Activated CD8-positive, alpha-beta T cell treated with anti-CD3 and anti-CD28 coated beads for 36 hours (primary cell): ENCODE results near the gene SPECC1L. TPM values are rescaled to one million over a fixed set of nuclear protein-coding genes. Genes with fewer than 3 reads are reported as not detected.

ENCODE experiments used
- ATAC-seq: fragments of 200-7000 bp; cut with Tn5 transposase; one replicate; pipeline ENCODE4 v1.10.0; 2021; ENCODE audit warnings: mild to moderate bottlenecking, moderate library complexity
- CTCF ChIA-PET: fragments of 350-600 bp; sonication (Branson Sonifier 250); formaldehyde crosslinking; loops from one replicate; lab custom pipeline; 2021; ENCODE audit warnings: antibody characterized with exemption; lab: Charles Lee
- POLR2A ChIA-PET: fragments of 350-600 bp; sonication (Branson Sonifier 250); formaldehyde crosslinking; loops from one replicate; lab custom pipeline; 2021; ENCODE audit warnings: antibody characterized with exemption; lab: Charles Lee
- DNase-seq: peaks from one replicate; pipeline ENCODE4 v3.0.0-alpha.2; 2020
- H3K27ac Mint-ChIP-seq: one replicate; pipeline ENCODE4 v1.8.0; 2021; ENCODE audit warnings: mild to moderate bottlenecking, mixed read lengths
- H3K27me3 Mint-ChIP-seq: one replicate; pipeline ENCODE4 v1.8.0; 2021; ENCODE audit warnings: mixed read lengths
- H3K36me3 Mint-ChIP-seq: one replicate; pipeline ENCODE4 v1.8.0; 2021; ENCODE audit warnings: low read depth, mixed read lengths
- H3K4me1 Mint-ChIP-seq: one replicate; pipeline ENCODE4 v1.8.0; 2021; ENCODE audit warnings: low read depth, mixed read lengths
- H3K4me3 Mint-ChIP-seq: one replicate; pipeline ENCODE4 v1.8.0; 2021; ENCODE audit warnings: mild to moderate bottlenecking, moderate library complexity, mixed read lengths
- H3K9me3 Mint-ChIP-seq: one replicate; pipeline ENCODE4 v1.8.0; 2021; ENCODE audit warnings: mixed read lengths
- intact Hi-C: fragments of 100-400 bp; cut with micrococcal nuclease; formaldehyde crosslinking; loops from one replicate; pipeline ENCODE4 v1.10.0; 2022
- total RNA-seq, 2 experiments: library from RNA; stranded (reverse); gene quantifications; one replicate each; pipeline ENCODE4 v1.2.3, GENCODE V29; 2021
- TF ChIP-seq, protein P1 (sequence below): fragments of 200-600 bp; IDR thresholded peaks from one replicate; pipeline ENCODE4 v1.8.0; 2022; ENCODE audit warnings: antibody characterized with exemption, mild to moderate bottlenecking

SPECC1L gene
- total RNA-seq, 2 experiments from 2014 or later: 38.9 to 39.0 TPM

GRCh38 chr22:24390156-24390555, 119.5 kb downstream of the SPECC1L start:
- intact Hi-C loops: no loop called here
- Mint-ChIP-seq H3K4me3 (no peak overlapping the region), H3K9me3 (no peaks in the 10 kb centered on the region), H3K4me1 (peaks cover 14% of the 10 kb centered on the region), H3K36me3 (peaks cover 7% of the 10 kb centered on the region), H3K27me3 (no peaks in the 10 kb centered on the region), H3K27ac (no peak overlapping the region)
- ChIA-PET POLR2A (no interaction called here), CTCF (no interaction called here)
- no peak for DNase-seq
- no peak for ATAC-seq
- TF ChIP-seq, protein P1, sequence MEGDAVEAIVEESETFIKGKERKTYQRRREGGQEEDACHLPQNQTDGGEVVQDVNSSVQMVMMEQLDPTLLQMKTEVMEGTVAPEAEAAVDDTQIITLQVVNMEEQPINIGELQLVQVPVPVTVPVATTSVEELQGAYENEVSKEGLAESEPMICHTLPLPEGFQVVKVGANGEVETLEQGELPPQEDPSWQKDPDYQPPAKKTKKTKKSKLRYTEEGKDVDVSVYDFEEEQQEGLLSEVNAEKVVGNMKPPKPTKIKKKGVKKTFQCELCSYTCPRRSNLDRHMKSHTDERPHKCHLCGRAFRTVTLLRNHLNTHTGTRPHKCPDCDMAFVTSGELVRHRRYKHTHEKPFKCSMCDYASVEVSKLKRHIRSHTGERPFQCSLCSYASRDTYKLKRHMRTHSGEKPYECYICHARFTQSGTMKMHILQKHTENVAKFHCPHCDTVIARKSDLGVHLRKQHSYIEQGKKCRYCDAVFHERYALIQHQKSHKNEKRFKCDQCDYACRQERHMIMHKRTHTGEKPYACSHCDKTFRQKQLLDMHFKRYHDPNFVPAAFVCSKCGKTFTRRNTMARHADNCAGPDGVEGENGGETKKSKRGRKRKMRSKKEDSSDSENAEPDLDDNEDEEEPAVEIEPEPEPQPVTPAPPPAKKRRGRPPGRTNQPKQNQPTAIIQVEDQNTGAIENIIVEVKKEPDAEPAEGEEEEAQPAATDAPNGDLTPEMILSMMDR: no peak

- ChIA-PET POLR2A (no interaction called here), CTCF (no interaction called here)
- Mint-ChIP-seq H3K9me3 (no peaks in the 10 kb centered on the region), H3K27me3 (no peaks in the 10 kb centered on the region), H3K36me3 (peaks cover 8% of the 10 kb centered on the region), H3K27ac (no peak overlapping the region), H3K4me1 (peaks cover 14% of the 10 kb centered on the region), H3K4me3 (no peak overlapping the region)
- ATAC-seq (no peak), DNase-seq (no peak)
- intact Hi-C loops: no loop called here
- TF ChIP-seq, protein P1: no peak
Measured at GRCh38 chr22:24390576-24390975, 119.9 kb downstream of the SPECC1L start.

DNA sequence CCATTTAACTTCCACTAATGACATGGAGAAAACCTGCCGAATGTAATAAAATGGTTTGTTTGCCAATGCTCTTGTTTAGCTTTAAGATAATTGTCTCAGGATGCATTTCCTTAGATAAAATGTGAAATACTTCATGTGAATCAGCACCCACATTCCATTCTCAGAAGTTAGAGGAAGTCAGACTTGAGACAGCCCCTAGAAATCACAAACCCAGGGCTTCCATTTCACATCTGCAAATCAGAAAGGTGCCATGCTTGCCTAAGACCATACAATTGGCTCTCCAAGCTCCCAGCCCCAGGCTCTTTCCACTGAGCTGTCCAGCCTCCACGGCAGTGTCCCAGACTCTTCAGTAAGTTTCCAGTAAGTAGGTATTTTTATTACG, 121.2 kb downstream of the SPECC1L start:
- TF ChIP-seq, protein P1: no peak
- DNase-seq (no peak), ATAC-seq (no peak)
- CTCF ChIA-PET: interaction anchor here (0.7 to 1.3 kb wide), 2 partner anchors 11 to 161 kb away, joined by 3 to 5 read pairs; no protein-coding TSS in a partner anchor
- Mint-ChIP-seq H3K4me3 (no peak overlapping the region), H3K27ac (peak overlapping the region; percentile 60), H3K9me3 (no peaks in the 10 kb centered on the region), H3K36me3 (peaks cover 12% of the 10 kb centered on the region), H3K4me1 (peaks cover 14% of the 10 kb centered on the region), H3K27me3 (no peaks in the 10 kb centered on the region)
- POLR2A ChIA-PET: interaction anchor here (0.5 kb wide), 1 partner anchor 169 kb away, joined by 4 read pairs; no protein-coding TSS in a partner anchor
- intact Hi-C loops: no loop called here

DNA sequence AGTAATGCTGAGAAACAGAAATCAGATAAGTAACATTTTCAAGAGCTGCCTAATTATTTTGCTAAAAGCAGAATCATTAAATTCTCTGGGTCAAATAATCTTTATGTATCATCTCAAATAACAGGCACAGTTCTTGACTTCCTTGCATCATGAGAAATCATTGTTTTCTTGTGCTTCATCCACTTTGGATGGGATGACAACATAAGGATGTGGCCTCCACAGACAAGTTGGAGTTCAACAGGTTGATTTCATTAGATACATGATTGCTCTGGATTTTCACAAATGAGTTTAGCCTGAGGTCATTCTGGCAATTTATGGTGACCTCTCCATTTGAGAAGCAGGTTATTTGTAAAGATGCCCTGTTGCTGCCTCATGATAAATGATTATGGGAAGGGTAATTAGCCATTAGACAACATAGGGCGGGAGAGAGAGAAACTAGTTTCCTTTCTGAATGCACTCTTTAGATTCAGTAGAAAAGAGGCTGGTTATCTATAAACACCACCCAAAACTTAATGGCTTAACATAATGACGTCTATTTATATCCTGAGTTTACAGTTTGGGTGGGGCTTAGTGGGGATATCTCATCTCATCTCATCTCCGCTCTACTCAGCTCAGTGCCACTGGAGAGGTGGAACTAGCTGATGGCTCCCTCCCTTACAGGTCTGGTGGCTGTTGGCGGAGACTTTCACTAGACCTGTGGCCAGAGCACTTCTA, 121.7 kb downstream of the SPECC1L start:
- Mint-ChIP-seq H3K27me3 (no peaks in the 10 kb centered on the region), H3K27ac (no peak overlapping the region), H3K4me1 (peaks cover 14% of the 10 kb centered on the region), H3K4me3 (no peak overlapping the region), H3K9me3 (no peaks in the 10 kb centered on the region), H3K36me3 (peaks cover 8% of the 10 kb centered on the region)
- ChIA-PET POLR2A (interaction anchor here (1.5 kb wide), 1 partner anchor 10 kb away, joined by 3 read pairs; no protein-coding TSS in a partner anchor), CTCF (interaction anchor here (0.7 to 1.3 kb wide), 2 partner anchors 11 to 161 kb away, joined by 3 to 5 read pairs; no protein-coding TSS in a partner anchor)
- DNase-seq (no peak), ATAC-seq (no peak)
- intact Hi-C loops: no loop called here
- TF ChIP-seq, protein P1: no peak

GRCh38 chr22:24393012-24393559, 122.5 kb downstream of the SPECC1L start:
- Mint-ChIP-seq H3K27ac (no peak overlapping the region), H3K36me3 (peaks cover 8% of the 10 kb centered on the region), H3K9me3 (no peaks in the 10 kb centered on the region), H3K4me3 (no peak overlapping the region), H3K4me1 (peaks cover 16% of the 10 kb centered on the region), H3K27me3 (no peaks in the 10 kb centered on the region)
- no peak for DNase-seq
- ChIA-PET CTCF (interaction anchor here (0.8 to 1.1 kb wide), 3 partner anchors 13 to 131 kb away, joined by 4 read pairs; no protein-coding TSS in a partner anchor), POLR2A (interaction anchor here (1.5 kb wide), 1 partner anchor 10 kb away, joined by 3 read pairs; no protein-coding TSS in a partner anchor)
- TF ChIP-seq, protein P1: no peak
- intact Hi-C loops: no loop called here
- ATAC-seq: no peak
